NCI-H82 treated with DMSO at 0.1 percent for 48 hours (cell line): ENCODE results near the gene SSH2.

Source experiments
- DNase-seq: peaks from one replicate; lab custom pipeline; 2025; ENCODE audit not compliant: unreplicated experiment; lab: John Stamatoyannopoulos, UW

Gene SSH2

GRCh38 chr17:29839656-29840055 is 90.4 kb downstream of the SSH2 start:
- DNase-seq = no peak

- DNase-seq = no peak
These were observed 91.1 kb downstream of the SSH2 start for GRCh38 chr17:29838961-29839360.

GRCh38 chr17:29837531-29837930 is 92.5 kb downstream of the SSH2 start:
- DNase-seq = no peak

GRCh38 chr17:29836643-29837042 is 93.4 kb downstream of the SSH2 start:
- no peak for DNase-seq

- no peak for DNase-seq
These were observed 94.3 kb downstream of the SSH2 start for GRCh38 chr17:29835435-29836351.

- no peak for DNase-seq
These were observed 96.2 kb downstream of the SSH2 start for GRCh38 chr17:29833801-29834200.

- no peak for DNase-seq
These were observed 101.2 kb downstream of the SSH2 start for GRCh38 chr17:29828676-29829284.

GRCh38 chr17:29827179-29827578 is 102.8 kb downstream of the SSH2 start:
- DNase-seq = no peak

- no peak for DNase-seq
These were observed 103.8 kb downstream of the SSH2 start for GRCh38 chr17:29826114-29826692.

GRCh38 chr17:29825604-29826003 is 104.4 kb downstream of the SSH2 start:
- DNase-seq = no peak

GRCh38 chr17:29821897-29822296 is 108.1 kb downstream of the SSH2 start:
- no peak for DNase-seq

- DNase-seq = no peak
These were observed 109.6 kb downstream of the SSH2 start for GRCh38 chr17:29820425-29820824.

GRCh38 chr17:29807520-29808361 is 122.3 kb downstream of the SSH2 start:
- no peak for DNase-seq

GRCh38 chr17:29802246-29802645 is 127.8 kb downstream of the SSH2 start:
- DNase-seq = no peak

- DNase-seq = no peak
These were observed 129.6 kb downstream of the SSH2 start for GRCh38 chr17:29800457-29800856.

- DNase-seq = no peak
These were observed 133.4 kb downstream of the SSH2 start for GRCh38 chr17:29796652-29797051.

GRCh38 chr17:29793501-29793900 is 136.5 kb downstream of the SSH2 start:
- no peak for DNase-seq

GRCh38 chr17:29791336-29792080 is 138.5 kb downstream of the SSH2 start:
- no peak for DNase-seq

GRCh38 chr17:29789196-29790170 is 140.5 kb downstream of the SSH2 start:
- no peak for DNase-seq
